Gastrocnemius medialis (tissue), 4 donors: ENCODE data around the gene CARD11. TPM values are rescaled to one million over a fixed set of nuclear protein-coding genes. Genes with fewer than 3 reads are reported as not detected.

ENCODE experiments used
- ATAC-seq, 2 donors: fragments of 150-250 bp; one replicate each; pipeline ENCODE4 v1.9.1; 2016
- DNase-seq, 2 donors: peaks; one replicate each; pipeline ENCODE4 v3.0.0-alpha.2; 2019
- H3K27ac ChIP-seq, 4 donors: fragments of 200-600 bp; sonication (generic); 1 replicate in 1 of 4; 2 replicates in 3 of 4; pipeline ENCODE4 v1.5.1; 2016 to 2018; ENCODE audit warnings: mild to moderate bottlenecking in 2 of 4, moderate library complexity in 1 of 4
- H3K27me3 ChIP-seq, 3 donors: fragments of 200-600 bp; sonication (generic) in 2 of 3; 1 replicate in 1 of 3; 2 replicates in 2 of 3; pipeline versions ENCODE4 v1.5.1 to v1.6.0; 2016 to 2019; ENCODE audit warnings: mild to moderate bottlenecking in 1 of 3, moderate library complexity in 1 of 3
- H3K36me3 ChIP-seq, 2 donors: fragments of 200-600 bp; sonication (generic) in 1 of 2; one replicate each; pipeline ENCODE4 v1.5.1; 2017 to 2018
- H3K4me1 ChIP-seq, 2 donors: fragments of 200-600 bp; sonication (generic) in 1 of 2; one replicate each; pipeline ENCODE4 v1.5.1; 2016 to 2017; ENCODE audit warnings: mild to moderate bottlenecking in 2 of 2
- H3K4me3 ChIP-seq, 4 donors: fragments of 200-600 bp; sonication (generic) in 3 of 4; 1 replicate in 1 of 4; 2 replicates in 3 of 4; pipeline ENCODE4 v1.5.1; 2016 to 2019; ENCODE audit warnings: mild to moderate bottlenecking in 2 of 4
- H3K9me3 ChIP-seq, 3 donors: fragments of 200-600 bp; sonication (generic) in 2 of 3; 1 replicate in 1 of 3; 2 replicates in 2 of 3; pipeline ENCODE4 v1.5.1; 2016 to 2019
- POLR2A ChIP-seq, 2 donors: fragments of 450-650 bp; IDR thresholded peaks; one replicate each; pipeline ENCODE4 v1.6.1; 2017; ENCODE audit warnings: antibody characterized with exemption in 2 of 2, mild to moderate bottlenecking in 2 of 2, moderate library complexity in 2 of 2
- in situ Hi-C, 4 donors: fragments of 200-750 bp; cut with MboI; loops; one replicate each; pipeline versions ENCODE4 v1.15.0 to v1.8.0; 2017; ENCODE audit warnings: low sequenced_read_pairs in 4 of 4
- intact Hi-C: fragments of 100-400 bp; cut with DNase I; formaldehyde crosslinking; loops from one replicate; pipeline ENCODE4 v1.15.1; 2023; ENCODE audit warnings: low total_unique reads
- total RNA-seq, 4 donors: library from RNA; depleted of rRNA; stranded (reverse); fragments of >200 nt; gene quantifications; one replicate each; pipeline versions ENCODE4 v1.1.0 to v1.2.3, GENCODE V29; 2016
- TF ChIP-seq, protein P1 (sequence below), 5 experiments: fragments of 450-650 bp in 3 of 5; fragments of 200-600 bp in 2 of 5; sonication (generic) in 2 of 5; IDR thresholded peaks in 4 of 5; conservative IDR thresholded peaks in 1 of 5; 1 replicate in 4 of 5; 2 replicates in 1 of 5; pipeline ENCODE4 v1.5.1; 2016 to 2019; ENCODE audit warnings: antibody characterized with exemption in 5 of 5, mild to moderate bottlenecking in 3 of 5, moderate library complexity in 3 of 5

CARD11 gene
- total RNA-seq, 4 donors from 2014 or later, result 0.13 TPM; not detected in 3

DNA sequence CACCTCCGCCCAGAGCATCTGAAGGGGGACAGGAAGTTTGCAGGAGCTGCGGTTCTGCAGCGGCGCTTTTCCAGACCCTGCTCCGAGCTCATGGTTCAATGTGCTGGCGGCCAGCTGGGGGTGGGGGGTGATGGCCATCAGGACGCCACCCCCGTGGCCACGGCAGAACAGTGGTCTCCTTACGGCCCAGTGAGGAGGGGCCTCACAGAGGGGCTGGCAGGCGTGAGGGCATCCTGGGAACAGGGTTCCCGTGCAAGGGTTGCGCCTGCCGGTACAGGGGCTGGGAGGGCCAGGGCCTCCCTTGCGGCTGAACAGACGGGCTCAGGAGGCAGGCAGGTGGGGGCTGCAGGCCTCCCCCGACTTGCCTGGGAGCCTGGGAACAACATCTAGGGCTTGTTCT is 160.6 kb downstream of the CARD11 start:
- H3K9me3 ChIP-seq, result no peaks in the 10 kb centered on the region
- H3K4me3 ChIP-seq, result no peak overlapping the region
- in situ Hi-C loops, result no loop called here
- no peaks in the 10 kb centered on the region for H3K4me1 ChIP-seq
- H3K27ac ChIP-seq, result no peak overlapping the region
- DNase-seq (no peak), ATAC-seq (no peak)
- TF ChIP-seq, protein P1, sequence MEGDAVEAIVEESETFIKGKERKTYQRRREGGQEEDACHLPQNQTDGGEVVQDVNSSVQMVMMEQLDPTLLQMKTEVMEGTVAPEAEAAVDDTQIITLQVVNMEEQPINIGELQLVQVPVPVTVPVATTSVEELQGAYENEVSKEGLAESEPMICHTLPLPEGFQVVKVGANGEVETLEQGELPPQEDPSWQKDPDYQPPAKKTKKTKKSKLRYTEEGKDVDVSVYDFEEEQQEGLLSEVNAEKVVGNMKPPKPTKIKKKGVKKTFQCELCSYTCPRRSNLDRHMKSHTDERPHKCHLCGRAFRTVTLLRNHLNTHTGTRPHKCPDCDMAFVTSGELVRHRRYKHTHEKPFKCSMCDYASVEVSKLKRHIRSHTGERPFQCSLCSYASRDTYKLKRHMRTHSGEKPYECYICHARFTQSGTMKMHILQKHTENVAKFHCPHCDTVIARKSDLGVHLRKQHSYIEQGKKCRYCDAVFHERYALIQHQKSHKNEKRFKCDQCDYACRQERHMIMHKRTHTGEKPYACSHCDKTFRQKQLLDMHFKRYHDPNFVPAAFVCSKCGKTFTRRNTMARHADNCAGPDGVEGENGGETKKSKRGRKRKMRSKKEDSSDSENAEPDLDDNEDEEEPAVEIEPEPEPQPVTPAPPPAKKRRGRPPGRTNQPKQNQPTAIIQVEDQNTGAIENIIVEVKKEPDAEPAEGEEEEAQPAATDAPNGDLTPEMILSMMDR (IDR thresholded peaks at IDR 0.05 in 4 of 5, conservative IDR thresholded peaks at IDR 0.05 in 1 of 5), result no peak
- TF ChIP-seq POLR2A (IDR thresholded peaks at IDR 0.05), result no peak
- intact Hi-C loops, result no loop called here
- H3K36me3 ChIP-seq, result no peaks in the 10 kb centered on the region
- peaks cover 0 to 4% (median 2%) of the 10 kb centered on the region in 3 donors for H3K27me3 ChIP-seq

DNA sequence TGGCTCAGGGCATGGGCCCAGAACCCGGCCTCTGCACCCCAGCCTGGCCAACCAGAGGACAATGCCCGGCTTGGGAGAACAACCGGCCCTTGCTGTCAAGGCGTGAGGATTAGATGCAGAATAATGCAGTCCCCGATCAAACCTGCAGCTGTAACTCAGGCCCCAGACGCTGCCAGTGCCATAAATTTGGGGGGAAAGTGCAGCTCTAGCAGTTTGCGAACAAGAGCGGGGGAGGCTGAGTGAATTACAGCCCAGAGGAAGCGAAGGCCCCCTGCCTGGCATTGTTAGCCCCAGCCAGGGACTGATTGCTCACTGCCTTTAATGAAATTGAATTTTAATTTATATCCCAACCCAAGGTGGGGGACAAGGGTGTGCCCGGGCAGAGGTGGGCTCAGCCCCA is 161.6 kb downstream of the CARD11 start:
- Histone ChIP-seq H3K9me3 (no peaks in the 10 kb centered on the region), H3K27me3 (peaks cover 0 to 4% (median 0%) of the 10 kb centered on the region in 3 donors), H3K36me3 (no peaks in the 10 kb centered on the region), H3K4me3 (no peak overlapping the region), H3K27ac (no peak overlapping the region), H3K4me1 (no peaks in the 10 kb centered on the region)
- in situ Hi-C loops, result no loop called here
- TF ChIP-seq POLR2A (IDR thresholded peaks at IDR 0.05), result no peak
- TF ChIP-seq, protein P1 (IDR thresholded peaks at IDR 0.05 in 4 of 5, conservative IDR thresholded peaks at IDR 0.05 in 1 of 5), result no peak
- intact Hi-C loops, result no loop called here
- DNase-seq (no peak), ATAC-seq (no peak)

DNA sequence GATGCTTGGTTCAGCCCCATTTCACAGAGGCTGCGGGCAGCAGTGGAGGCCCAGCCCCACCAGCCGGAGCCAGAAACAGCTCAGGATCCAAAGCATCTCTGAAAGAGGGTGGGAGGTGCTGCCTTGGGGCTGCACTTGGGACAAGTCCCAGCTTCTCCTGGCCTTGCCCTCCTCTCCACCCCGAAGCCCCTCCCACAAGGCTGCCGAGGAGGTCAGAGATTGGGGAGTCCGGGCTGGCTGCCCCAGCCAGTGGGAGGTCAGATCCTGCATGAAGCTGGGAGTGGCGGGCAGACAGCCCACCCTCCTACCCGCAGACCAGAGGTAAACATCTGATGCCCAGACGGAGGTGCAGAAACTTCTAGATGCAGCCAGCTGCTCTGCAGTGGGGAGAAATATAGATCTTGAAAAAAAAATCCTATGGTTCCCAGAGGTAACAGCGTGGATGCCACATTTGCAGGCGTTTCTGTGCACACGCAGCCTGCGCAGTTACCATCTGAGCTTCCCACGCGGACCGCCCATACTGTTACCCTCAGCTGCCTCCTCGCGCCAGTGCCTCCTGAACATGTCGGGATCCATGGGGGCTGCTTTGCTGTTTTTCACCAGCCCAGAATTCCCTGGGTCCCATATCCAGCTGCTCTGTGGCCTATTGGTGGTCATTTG is 162.7 kb downstream of the CARD11 start:
- ATAC-seq (no peak), DNase-seq (no peak)
- TF ChIP-seq, protein P1 (IDR thresholded peaks at IDR 0.05 in 4 of 5, conservative IDR thresholded peaks at IDR 0.05 in 1 of 5), result no peak
- no peak for TF ChIP-seq POLR2A (IDR thresholded peaks at IDR 0.05)
- in situ Hi-C loops, result no loop called here
- Histone ChIP-seq H3K27ac (no peak overlapping the region), H3K9me3 (no peaks in the 10 kb centered on the region), H3K4me3 (no peak overlapping the region), H3K36me3 (no peaks in the 10 kb centered on the region), H3K4me1 (no peaks in the 10 kb centered on the region), H3K27me3 (peaks cover 2 to 4% (median 3%) of the 10 kb centered on the region in 3 donors)
- intact Hi-C loops, result no loop called here

DNA sequence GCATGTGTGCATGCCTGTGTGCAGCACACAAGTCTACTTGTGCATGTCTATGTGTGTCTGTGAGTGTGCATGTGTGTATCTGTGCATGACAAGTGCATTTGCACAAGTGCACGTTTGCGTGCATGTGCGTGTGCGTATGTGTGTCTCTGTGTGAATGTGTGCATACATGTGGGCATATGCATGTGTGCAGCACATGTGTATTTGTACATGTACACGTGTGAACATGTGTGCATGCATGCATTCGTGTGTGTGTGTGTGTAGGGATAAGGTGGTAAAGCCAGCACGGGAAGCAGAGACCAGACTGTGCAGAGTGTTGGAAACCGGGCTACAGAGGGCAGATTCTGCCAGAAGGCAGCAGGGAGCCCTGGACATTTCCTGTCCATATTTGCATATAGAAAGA is 163.6 kb downstream of the CARD11 start:
- Histone ChIP-seq H3K27ac (no peak overlapping the region), H3K4me3 (no peak overlapping the region), H3K9me3 (no peaks in the 10 kb centered on the region), H3K27me3 (peaks cover 2 to 4% (median 3%) of the 10 kb centered on the region in 3 donors), H3K4me1 (no peaks in the 10 kb centered on the region), H3K36me3 (no peaks in the 10 kb centered on the region)
- TF ChIP-seq, protein P1 (IDR thresholded peaks at IDR 0.05 in 4 of 5, conservative IDR thresholded peaks at IDR 0.05 in 1 of 5), result no peak
- TF ChIP-seq POLR2A (IDR thresholded peaks at IDR 0.05), result no peak
- intact Hi-C loops, result no loop called here
- ATAC-seq (no peak), DNase-seq (no peak)
- in situ Hi-C loops, result no loop called here

DNA sequence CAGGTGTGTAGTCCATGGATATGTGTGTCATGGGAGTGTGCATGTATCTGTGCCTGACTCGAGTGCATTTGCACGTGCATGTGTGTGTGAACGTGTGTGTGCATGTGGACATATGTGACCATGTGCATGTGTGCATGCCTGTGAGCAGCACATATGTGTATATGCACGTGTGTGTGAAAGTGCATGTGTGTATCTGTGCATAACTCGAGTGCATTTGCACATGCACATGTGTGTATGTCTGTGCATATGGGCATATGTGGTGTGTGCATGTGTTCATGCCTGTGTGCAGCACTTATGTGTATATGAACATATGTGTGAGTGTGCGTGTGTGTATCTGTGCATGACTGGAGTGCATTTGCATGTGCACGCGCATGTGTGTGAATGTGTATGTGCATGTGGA is 164.3 kb downstream of the CARD11 start:
- no peaks in the 10 kb centered on the region for H3K36me3 ChIP-seq
- no peaks in the 10 kb centered on the region for H3K9me3 ChIP-seq
- H3K4me1 ChIP-seq, result no peaks in the 10 kb centered on the region
- TF ChIP-seq, protein P1 (IDR thresholded peaks at IDR 0.05 in 4 of 5, conservative IDR thresholded peaks at IDR 0.05 in 1 of 5), result no peak
- no peak for TF ChIP-seq POLR2A (IDR thresholded peaks at IDR 0.05)
- no peak overlapping the region for H3K27ac ChIP-seq
- no peak overlapping the region for H3K4me3 ChIP-seq
- in situ Hi-C loops, result no loop called here
- DNase-seq, result no peak
- ATAC-seq, result no peak
- intact Hi-C loops, result no loop called here
- peaks cover 2 to 4% (median 3%) of the 10 kb centered on the region in 3 donors for H3K27me3 ChIP-seq
